ENCODE measurements around the gene EZH2.

Gene EZH2

GRCh38 chr7:148761499-148762278 lies 122.4 kb downstream of the EZH2 start:
- DNase-seq (ENCODE audit: low read depth) = no peak

Data from stimulated activated CD4-positive, alpha-beta T cell treated with anti-CD3 and anti-CD28 coated beads, Interleukin-2, amount 100 ng/mL, for 4 hours (primary cell).